Measurements from ENCODE around the gene VN1R5. TPM values are rescaled to one million over a fixed set of nuclear protein-coding genes. Genes with fewer than 3 reads are reported as not detected.

Gene VN1R5
- total RNA-seq, 1 donor from 2014 or later: not detected

- no peak for DNase-seq (ENCODE audit: low read depth)
- peaks cover 3% of the 10 kb centered on the region for H3K36me3 ChIP-seq (ENCODE audit: control insufficient read depth, insufficient read depth, low read length)
- H3K27me3 ChIP-seq (ENCODE audit: control insufficient read depth, insufficient read depth, low read length): no peaks in the 10 kb centered on the region
- H3K4me3 ChIP-seq (ENCODE audit: low read depth, low read length): no peak overlapping the region
- TF ChIP-seq CTCF (IDR thresholded peaks at IDR 0.05; ENCODE audit: insufficient read depth, low read length, poor library complexity, severe bottlenecking): no peak
Measured at GRCh38 chr1:247303216-247303615, 47.3 kb downstream of the VN1R5 start.

DNA sequence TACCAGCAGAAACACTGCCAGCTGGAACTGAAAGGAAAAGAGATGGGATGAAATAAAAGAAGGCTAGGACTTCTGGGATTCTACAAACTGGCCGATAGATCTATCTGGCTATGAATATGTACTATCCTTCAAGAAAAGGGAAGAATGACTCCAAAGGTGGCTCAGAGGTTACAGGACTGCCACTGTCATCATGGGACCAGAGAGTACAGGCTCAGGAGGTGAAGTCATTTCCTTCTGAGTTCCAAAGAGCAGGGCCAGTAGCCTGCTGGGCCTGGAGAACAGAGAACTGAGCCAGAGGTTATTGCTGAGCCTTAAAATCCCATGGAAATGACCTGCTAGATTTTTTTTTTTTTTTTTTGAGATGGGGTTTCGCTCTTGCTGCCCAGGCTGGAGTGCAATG lies 48.2 kb downstream of the VN1R5 start:
- no peaks in the 10 kb centered on the region for H3K27me3 ChIP-seq (ENCODE audit: control insufficient read depth, insufficient read depth, low read length)
- H3K36me3 ChIP-seq (ENCODE audit: control insufficient read depth, insufficient read depth, low read length): peaks cover 3% of the 10 kb centered on the region
- no peak for DNase-seq (ENCODE audit: low read depth)
- H3K4me3 ChIP-seq (ENCODE audit: low read depth, low read length): no peak overlapping the region
- TF ChIP-seq CTCF (IDR thresholded peaks at IDR 0.05; ENCODE audit: insufficient read depth, low read length, poor library complexity, severe bottlenecking): no peak

Other genes starting within 250 kb of the VN1R5 start
- 2.2 and 2.9 TPM in 2 replicates for gene ZNF695, start 248.0 kb upstream of the VN1R5 start, total RNA-seq
- gene ZNF670, start 177.3 kb upstream of the VN1R5 start, total RNA-seq: 5.6 and 5.8 TPM in 2 replicates
- 21.0 and 31.2 TPM in 2 replicates for gene ZNF669, start 151.7 kb upstream of the VN1R5 start, total RNA-seq
- 15.3 and 16.8 TPM in 2 replicates for gene ZNF124, start 84.1 kb upstream of the VN1R5 start, total RNA-seq
- gene ZNF496, start 75.8 kb downstream of the VN1R5 start, total RNA-seq: 65.7 and 91.8 TPM in 2 replicates
- gene NLRP3, start 160.1 kb downstream of the VN1R5 start, total RNA-seq: 1.5 and 2.4 TPM in 2 replicates
- not detected in 2 replicates for gene OR2B11, start 202.0 kb downstream of the VN1R5 start, total RNA-seq